Epithelial cell of proximal tubule (primary cell): Measurements from ENCODE around the gene ZMIZ1. TPM values are rescaled to one million over a fixed set of nuclear protein-coding genes. Genes with fewer than 3 reads are reported as not detected.

Experiments used
- DNase-seq: peaks from one replicate; pipeline ENCODE4 v3.0.0-alpha.2; 2011; ENCODE audit warnings: low read depth
- H3K4me3 ChIP-seq: 2 replicates; pipeline ENCODE4 v1.5.1; 2011; ENCODE audit warnings: low read depth, mild to moderate bottlenecking, low read length
- total RNA-seq: library from RNA; depleted of rRNA; stranded (reverse); fragments of >200 nt; gene quantifications from 2 replicates; pipeline ENCODE4 v1.2.3, GENCODE V29; 2015
- TF ChIP-seq, protein P1 (sequence below): conservative IDR thresholded peaks from 2 replicates; pipeline ENCODE4 v1.5.1; 2012; ENCODE audit warnings: low read depth, mild to moderate bottlenecking, low read length

ZMIZ1 gene
- total RNA-seq, 1 donor from 2014 or later, result 21.4 TPM

GRCh38 chr10:79126351-79127080 lies 57.8 kb downstream of the ZMIZ1 start:
- no peak for DNase-seq

DNA sequence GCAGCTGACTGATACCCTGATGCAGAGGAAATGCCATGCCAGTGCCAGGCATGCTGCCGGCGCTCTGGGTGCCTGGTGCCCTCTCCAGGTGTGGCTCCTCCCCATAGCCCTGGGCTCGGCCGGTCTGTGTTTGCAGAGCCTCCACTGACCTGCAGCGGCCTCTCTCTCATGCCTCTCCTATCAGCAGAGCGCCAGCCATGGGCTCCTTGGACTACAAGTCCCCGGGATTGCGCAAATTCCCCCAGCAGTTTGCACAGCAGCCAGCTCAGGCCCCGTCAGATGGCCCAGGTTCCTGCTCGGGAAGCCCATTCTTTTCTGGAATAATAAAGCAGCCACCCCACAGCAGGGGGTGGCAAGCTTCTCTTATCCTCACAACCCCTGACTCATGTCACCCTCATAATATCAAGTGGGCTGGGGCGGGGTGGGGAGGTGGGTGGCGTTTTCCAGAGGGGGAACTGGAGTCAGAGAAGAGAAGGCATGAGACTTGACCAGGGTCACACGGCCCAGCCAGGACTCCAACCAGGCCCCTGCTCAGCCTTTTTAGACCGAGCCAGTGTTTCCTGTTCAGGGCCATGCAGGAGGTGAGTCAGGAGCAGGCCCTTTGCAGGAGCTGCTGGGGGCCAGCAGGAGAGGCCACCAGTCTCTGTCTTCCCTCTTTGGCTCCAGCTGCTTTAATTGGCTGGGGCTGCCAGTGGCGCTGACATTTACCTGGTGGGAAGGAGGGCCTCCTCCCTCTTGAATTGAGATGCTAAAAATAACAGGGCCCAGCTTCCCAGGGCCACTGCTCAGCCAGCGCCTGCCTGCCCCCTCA lies 58.6 kb downstream of the ZMIZ1 start:
- no peak for DNase-seq
- H3K4me3 ChIP-seq, result no peak overlapping the region
- TF ChIP-seq, protein P1, sequence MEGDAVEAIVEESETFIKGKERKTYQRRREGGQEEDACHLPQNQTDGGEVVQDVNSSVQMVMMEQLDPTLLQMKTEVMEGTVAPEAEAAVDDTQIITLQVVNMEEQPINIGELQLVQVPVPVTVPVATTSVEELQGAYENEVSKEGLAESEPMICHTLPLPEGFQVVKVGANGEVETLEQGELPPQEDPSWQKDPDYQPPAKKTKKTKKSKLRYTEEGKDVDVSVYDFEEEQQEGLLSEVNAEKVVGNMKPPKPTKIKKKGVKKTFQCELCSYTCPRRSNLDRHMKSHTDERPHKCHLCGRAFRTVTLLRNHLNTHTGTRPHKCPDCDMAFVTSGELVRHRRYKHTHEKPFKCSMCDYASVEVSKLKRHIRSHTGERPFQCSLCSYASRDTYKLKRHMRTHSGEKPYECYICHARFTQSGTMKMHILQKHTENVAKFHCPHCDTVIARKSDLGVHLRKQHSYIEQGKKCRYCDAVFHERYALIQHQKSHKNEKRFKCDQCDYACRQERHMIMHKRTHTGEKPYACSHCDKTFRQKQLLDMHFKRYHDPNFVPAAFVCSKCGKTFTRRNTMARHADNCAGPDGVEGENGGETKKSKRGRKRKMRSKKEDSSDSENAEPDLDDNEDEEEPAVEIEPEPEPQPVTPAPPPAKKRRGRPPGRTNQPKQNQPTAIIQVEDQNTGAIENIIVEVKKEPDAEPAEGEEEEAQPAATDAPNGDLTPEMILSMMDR, result no peak

More at GRCh38 chr10:79126351-79127080, 57.8 kb downstream of the ZMIZ1 start:
- TF ChIP-seq, protein P1, result no peak
- no peak overlapping the region for H3K4me3 ChIP-seq

DNA sequence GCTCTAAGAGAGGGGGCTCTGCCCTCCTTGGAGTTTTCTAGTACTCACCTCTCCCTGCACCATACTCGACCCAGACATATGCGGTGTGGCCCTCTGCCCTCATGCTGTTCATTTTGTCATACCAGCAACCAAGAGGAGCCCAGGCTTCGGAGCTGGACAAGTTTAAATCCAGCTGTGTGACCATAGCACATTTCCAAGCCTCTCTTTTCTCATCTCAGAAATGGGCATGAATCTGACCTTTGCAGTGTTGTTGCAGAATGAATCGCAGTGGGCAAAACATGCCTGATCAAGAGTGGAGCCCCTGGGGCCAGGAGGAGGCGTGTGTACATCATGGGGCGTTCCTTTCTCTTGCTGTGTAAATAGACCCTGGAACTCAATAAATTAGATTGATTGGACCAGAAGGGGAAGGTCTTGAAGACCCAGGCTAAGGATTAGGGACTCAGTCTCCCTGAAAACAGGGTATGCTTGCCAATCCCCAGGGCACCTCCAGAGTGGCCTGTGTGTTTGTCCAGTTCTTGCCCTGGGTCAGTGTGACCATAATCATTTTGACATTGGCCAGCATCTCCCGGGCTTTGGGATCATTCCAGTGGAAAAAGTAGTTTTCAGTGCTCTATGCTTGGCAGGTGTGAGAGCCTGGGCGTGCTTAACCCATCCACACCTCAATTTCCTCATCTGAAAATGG lies 59.6 kb downstream of the ZMIZ1 start:
- H3K4me3 ChIP-seq, result no peak overlapping the region
- DNase-seq, result no peak
- TF ChIP-seq, protein P1, result no peak

- H3K4me3 ChIP-seq, result no peak overlapping the region
- DNase-seq, result no peak
- TF ChIP-seq, protein P1, result no peak
Observed at GRCh38 chr10:79128923-79129305, 60.1 kb downstream of the ZMIZ1 start.

GRCh38 chr10:79129361-79129997 lies 60.7 kb downstream of the ZMIZ1 start:
- TF ChIP-seq, protein P1, result peak; percentile 15
- no peak overlapping the region for H3K4me3 ChIP-seq
- DNase-seq, result no peak

GRCh38 chr10:79130255-79130654 lies 61.5 kb downstream of the ZMIZ1 start:
- DNase-seq, result no peak

More at GRCh38 chr10:79130255-79130654, 61.5 kb downstream of the ZMIZ1 start:
- H3K4me3 ChIP-seq, result no peak overlapping the region
- TF ChIP-seq, protein P1, result no peak
